NK-92 (cell line): ENCODE measurements around the gene ZNF423.

Experiments used
- DNase-seq: peaks from one replicate; lab custom pipeline; 2025; ENCODE audit not compliant: unreplicated experiment; lab: John Stamatoyannopoulos, UW

ZNF423 gene

GRCh38 chr16:49498666-49499413, 357.1 kb downstream of the ZNF423 start:
- no peak for DNase-seq

DNA sequence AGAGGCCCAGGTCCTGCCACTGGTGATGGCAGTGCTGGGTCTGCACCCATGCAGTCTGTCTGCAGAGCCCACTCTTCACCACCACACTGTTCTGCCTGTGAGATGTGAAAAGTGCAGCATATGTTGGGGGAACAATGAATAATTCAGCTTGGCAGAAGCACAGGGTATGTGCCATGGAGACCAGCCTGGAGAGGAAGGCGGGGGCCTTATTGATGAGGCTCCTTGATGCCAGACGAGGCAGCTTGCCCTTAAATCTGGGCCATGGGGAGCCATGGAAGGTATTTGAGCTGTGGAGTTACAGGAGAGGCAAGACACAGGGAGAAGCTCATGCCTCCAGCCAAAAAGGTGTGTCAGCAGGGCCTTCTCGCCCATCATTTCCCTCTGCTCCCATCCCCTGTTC, 357.6 kb downstream of the ZNF423 start:
- no peak for DNase-seq

- DNase-seq, result no peak
These were observed 358.4 kb downstream of the ZNF423 start for GRCh38 chr16:49497466-49497865.

DNA sequence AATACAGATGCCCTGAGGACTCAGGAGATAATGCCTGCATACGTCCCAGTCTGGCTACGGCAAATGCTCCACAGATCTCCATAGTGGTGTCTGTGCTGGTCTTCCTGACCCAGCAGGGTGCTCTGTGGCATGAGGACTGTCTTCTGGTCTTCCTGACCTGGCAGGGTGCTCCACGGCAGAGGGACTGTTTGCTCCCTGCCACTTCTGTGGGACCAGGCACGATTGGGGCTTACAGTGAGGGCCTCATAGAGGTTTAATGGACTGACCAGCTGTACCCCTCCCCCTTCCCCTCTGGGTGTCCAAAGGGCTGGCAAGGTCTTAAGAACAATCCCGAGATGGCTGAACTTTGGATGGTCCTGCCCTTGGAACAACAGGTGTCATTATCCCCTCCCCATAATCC, 359.3 kb downstream of the ZNF423 start:
- no peak for DNase-seq

DNA sequence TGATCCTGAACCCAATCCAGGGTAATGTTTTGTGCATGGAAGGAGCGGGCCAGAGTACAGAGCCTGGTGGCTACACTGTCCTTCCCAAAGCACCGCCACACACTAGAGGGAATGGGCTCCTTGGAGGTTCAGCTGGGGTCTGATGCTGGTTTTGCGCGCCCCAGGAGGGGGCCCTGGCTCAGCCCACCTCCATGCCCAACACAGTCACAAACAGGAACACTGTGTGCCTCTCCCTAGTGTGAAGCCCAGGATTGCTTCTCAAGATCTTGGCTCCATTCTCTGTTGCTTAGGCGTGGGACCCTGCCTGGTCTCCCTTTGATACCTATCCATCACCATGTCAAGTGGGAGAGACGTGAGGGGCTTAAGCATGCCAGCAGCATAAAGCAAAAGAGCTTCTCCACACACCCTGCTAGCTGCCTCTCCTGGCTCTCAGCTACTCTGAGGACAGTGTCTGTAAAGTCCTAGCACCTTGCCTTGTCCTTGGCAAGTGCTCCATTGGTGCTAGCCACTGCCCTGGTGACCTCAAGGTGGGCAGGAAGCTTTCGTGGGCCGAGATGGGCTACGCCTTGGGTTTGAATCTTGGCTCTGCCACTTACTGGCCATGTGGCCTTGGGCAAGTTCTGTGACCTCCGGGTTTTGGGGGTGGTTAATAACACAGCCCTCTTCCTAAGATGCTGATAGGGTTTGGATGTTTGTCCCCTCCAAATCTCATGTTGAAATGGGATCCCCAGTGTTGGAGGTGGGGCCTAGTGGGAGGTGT, 360.1 kb downstream of the ZNF423 start:
- no peak for DNase-seq

DNA sequence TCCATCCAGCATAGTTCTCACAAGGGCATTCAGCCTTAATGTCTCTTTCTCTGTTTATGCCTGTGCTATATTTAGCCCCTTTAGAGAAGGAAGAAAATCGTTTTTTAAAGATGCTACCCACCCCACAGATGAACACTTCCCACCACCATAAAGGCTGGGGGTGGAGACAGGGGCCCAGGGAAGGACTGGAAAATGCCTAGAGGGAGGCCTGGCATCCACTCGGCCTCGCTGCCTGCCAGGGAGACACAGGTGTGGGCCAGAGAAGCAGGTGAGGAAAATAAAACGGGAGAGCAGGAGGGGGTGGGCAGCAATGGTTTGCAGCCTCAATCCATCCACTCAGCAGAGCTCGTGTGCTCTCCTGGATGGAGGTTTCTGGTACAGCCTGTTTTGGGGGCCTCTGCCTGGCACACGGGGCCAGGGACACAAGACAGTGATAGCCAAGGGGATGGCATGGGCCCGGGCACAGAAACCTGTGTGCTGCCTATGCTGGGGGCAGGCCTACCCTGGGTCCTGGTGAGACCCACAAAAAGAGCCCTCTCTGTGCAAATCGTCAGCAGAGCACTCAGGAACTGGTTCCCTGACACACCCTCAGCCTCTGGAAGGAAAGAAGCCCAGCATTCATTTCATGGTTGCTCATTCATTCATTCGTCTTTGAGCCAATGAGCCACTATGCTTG, 360.9 kb downstream of the ZNF423 start:
- DNase-seq, result no peak

DNA sequence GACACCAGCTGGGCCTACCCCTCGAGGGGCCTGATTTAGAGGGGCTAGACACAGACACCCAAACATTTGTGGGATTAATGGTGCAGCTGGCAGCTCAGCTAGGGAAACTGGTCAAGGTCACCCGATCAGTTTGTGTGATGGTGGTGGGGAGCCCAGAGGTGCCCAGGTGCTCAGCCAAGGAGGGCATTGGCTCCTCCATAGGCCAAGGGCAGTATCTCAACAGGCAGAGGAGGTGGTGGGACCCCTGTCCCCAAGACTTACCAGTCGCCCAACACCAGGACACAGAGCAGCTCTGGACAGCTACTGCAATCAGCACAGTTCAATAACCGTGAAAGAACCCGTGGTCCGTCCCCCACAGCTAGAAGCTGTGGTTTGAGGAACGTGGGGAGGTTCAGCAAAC, 361.4 kb downstream of the ZNF423 start:
- no peak for DNase-seq

GRCh38 chr16:49493836-49494235, 362.1 kb downstream of the ZNF423 start:
- no peak for DNase-seq

DNA sequence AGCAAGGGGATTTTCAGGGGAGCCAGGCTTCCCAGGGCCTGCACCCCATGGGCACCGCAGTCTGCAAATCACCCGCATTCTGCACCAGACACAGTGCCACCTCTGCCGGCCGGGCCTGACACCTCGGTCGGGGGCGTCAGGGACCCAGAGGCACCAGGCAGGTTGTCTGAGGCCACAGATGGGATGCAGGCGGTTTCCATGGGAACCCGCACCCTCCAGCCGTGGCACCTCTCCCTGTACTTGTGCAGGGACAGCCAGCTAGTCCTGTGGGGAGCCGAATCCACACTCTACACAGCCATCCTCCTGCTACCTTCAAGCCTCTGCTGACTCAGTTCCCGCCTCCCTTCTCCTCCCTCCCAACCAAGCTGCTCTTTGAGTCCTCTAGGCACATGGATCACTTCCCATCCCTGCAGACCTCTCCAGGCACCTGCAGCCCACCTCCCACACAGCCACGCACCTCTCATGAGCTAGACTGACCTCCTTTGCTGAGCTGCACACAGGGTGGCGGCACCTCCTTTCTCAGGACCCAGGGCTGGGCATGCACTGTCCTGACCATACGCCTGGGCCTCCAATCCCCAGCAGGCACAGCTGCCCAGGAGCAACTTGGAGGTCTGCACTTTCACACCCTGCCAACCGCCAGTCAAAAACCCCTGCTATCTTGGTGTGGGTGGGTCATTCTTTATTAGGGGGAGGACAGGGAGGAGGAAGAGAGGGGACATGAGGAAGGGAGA, 362.9 kb downstream of the ZNF423 start:
- DNase-seq, result no peak

GRCh38 chr16:49491771-49492761, 363.8 kb downstream of the ZNF423 start:
- no peak for DNase-seq

DNA sequence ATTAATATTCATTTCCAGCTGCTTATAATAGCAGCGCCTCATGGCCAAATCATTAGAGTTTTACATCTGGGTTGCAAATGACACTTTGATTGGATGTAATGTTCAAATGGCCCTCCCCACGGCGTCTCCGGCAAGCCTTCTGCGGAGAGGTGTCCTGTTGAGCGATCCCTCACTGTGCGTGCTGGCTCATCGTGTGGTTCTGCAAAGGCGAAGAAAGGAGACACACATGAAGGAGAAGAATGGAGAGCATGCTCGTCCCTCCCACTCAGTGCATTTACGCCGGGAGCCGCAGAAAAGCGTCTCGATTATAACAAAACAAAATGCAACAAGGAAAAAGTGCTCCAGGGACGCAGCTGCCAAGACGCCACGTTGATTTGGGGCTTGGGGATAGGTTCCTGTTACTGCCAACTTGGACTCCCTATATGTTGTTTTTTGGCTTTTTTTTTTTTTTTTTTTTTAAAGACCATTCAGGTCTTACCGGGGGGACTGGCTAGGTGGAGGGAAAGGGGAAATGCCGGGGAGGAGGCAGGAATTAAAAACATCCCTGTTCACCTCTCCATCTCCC, 364.7 kb downstream of the ZNF423 start:
- no peak for DNase-seq

- no peak for DNase-seq
These were observed 365.6 kb downstream of the ZNF423 start for GRCh38 chr16:49490321-49490705.

GRCh38 chr16:49489686-49490320, 366.1 kb downstream of the ZNF423 start:
- no peak for DNase-seq

DNA sequence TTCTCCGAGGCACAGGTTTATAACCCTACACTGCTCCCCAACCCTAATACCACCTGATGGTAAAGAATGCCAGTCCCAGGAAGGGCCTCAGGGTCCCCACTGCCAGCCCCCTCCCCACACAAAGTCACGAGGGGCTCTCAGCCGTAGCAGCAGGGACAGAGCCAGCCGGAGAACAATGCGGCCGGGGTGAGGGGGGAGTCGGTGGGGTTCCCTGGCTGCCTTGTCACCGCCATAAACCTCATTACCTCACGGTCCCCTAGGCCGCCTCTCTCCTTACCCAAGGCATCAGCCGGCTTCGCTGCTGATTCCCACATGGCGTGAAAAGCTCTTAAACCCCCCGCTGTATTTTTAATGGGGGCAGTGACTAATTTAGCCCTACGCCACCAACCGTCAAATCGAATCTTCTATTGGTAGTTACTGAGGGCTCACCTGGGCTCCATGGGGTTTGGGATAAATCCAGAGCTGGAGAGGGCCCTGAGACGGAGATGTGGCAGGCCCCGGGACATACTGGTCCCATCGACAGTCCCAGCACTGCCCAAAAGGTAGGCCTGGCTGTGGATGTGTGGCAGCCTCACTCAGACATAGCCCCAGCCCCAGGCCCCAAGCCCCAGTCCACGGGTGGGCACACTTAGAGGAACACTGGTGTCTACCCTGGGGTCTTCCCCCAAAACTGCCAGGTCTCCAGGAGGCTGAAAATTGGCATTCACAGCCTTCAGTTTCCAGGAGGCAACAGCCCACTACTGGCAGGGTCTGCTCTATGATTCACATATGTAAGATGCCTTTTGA, 367.0 kb downstream of the ZNF423 start:
- DNase-seq, result no peak

GRCh38 chr16:49488336-49488735, 367.6 kb downstream of the ZNF423 start:
- no peak for DNase-seq

DNA sequence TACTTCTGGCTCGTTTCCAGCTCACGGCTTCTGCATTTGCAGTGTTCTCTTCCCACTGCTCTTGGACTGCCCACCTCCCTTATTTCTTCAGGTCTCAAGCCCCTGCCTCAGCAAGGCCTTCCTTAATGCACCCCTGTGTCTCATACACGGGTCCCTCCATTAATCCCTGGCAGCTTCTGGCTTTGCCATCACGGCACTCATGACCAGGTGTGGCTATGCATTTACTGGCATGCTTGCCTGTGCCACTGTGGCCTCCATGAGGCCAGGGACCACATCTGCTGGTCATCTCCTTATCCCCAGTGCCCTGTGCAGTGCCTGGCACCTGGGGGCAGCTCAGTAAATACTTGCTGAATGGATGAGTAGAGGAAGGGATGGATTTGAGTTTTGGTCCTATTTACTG, 368.2 kb downstream of the ZNF423 start:
- no peak for DNase-seq

- no peak for DNase-seq
These were observed 369.5 kb downstream of the ZNF423 start for GRCh38 chr16:49486400-49486799.

- no peak for DNase-seq
These were observed 370.2 kb downstream of the ZNF423 start for GRCh38 chr16:49485663-49486062.

GRCh38 chr16:49484936-49485335, 371.0 kb downstream of the ZNF423 start:
- DNase-seq, result no peak
